ENCODE results near the gene CSNK2B. TPM values are rescaled to one million over a fixed set of nuclear protein-coding genes. Genes with fewer than 3 reads are reported as not detected.

CSNK2B gene
- total RNA-seq, 1 donor from 2014 or later: 125 TPM

- DNase-seq (ENCODE audit: low spot score): peak; percentile 96
Observed at GRCh38 chr6:31660381-31661261, 5.3 kb upstream of the CSNK2B start, which contains the start of gene C6orf47. C6orf47 (minus strand) TSS chr6:31660778; CDS start chr6:31659947, 831 bp downstream.

GRCh38 chr6:31661262-31662123 is 4.4 kb upstream of the CSNK2B start:
- DNase-seq (ENCODE audit: low spot score): no peak

- DNase-seq (ENCODE audit: low spot score): no peak
Observed at GRCh38 chr6:31662124-31662723, 3.7 kb upstream of the CSNK2B start.

- no peak for DNase-seq (ENCODE audit: low spot score)
Observed at GRCh38 chr6:31663126-31663960, 2.5 kb upstream of the CSNK2B start.

- no peak for DNase-seq (ENCODE audit: low spot score)
Observed at GRCh38 chr6:31663961-31664789, 1.7 kb upstream of the CSNK2B start.

- peak; percentile 93 for DNase-seq (ENCODE audit: low spot score)
Observed at GRCh38 chr6:31664790-31665500, 935 bp upstream of the CSNK2B start, which contains the start of gene GPANK1. GPANK1 (minus strand) TSS chr6:31664997; CDS start chr6:31664478, 519 bp downstream.

GRCh38 chr6:31666337-31666965 is 571 bp downstream of the CSNK2B start:
- DNase-seq (ENCODE audit: low spot score): no peak

GRCh38 chr6:31669676-31670075 is 3.8 kb downstream of the CSNK2B start, which contains the start of gene LY6G5B:
LY6G5B (plus strand) TSS chr6:31669976; CDS start chr6:31670951, 975 bp downstream.
- DNase-seq (ENCODE audit: low spot score): no peak

GRCh38 chr6:31676322-31676903 is 10.5 kb downstream of the CSNK2B start:
- DNase-seq (ENCODE audit: low spot score): no peak

- no peak for DNase-seq (ENCODE audit: low spot score)
Observed at GRCh38 chr6:31676904-31677303, 11.0 kb downstream of the CSNK2B start.

GRCh38 chr6:31677955-31678354 is 12.1 kb downstream of the CSNK2B start:
- no peak for DNase-seq (ENCODE audit: low spot score)

GRCh38 chr6:31680226-31681134 is 14.6 kb downstream of the CSNK2B start, which contains the start of gene LY6G5C:
LY6G5C (minus strand) TSS chr6:31681067; CDS start chr6:31680373, 694 bp downstream.
- DNase-seq (ENCODE audit: low spot score): no peak

GRCh38 chr6:31681135-31681671 is 15.3 kb downstream of the CSNK2B start:
- DNase-seq (ENCODE audit: low spot score): peak; percentile 91

- DNase-seq (ENCODE audit: low spot score): no peak
Observed at GRCh38 chr6:31683591-31683990, 17.7 kb downstream of the CSNK2B start.

- no peak for DNase-seq (ENCODE audit: low spot score)
Observed at GRCh38 chr6:31686483-31686882, 20.6 kb downstream of the CSNK2B start.

GRCh38 chr6:31687321-31687720 is 21.4 kb downstream of the CSNK2B start:
- no peak for DNase-seq (ENCODE audit: low spot score)
